Endodermal cell (in vitro differentiated cells): ENCODE data around the gene AGBL1. TPM values are rescaled to one million over a fixed set of nuclear protein-coding genes. Genes with fewer than 3 reads are reported as not detected.

ENCODE experiments used
- DNase-seq: peaks from one replicate; pipeline ENCODE4 v3.0.0-alpha.2; 2017
- H3K27ac ChIP-seq: 2 replicates; pipeline ENCODE4 v1.5.1; 2013; ENCODE audit warnings: mild to moderate bottlenecking, low read depth, low read length, moderate library complexity
- H3K27me3 ChIP-seq: 2 replicates; pipeline ENCODE4 v1.6.1; 2013; ENCODE audit warnings: mild to moderate bottlenecking, low read length, moderate library complexity; ENCODE audit not compliant: insufficient read depth, control insufficient read depth, poor library complexity, severe bottlenecking
- H3K36me3 ChIP-seq: 2 replicates; pipeline ENCODE4 v1.7.0; 2013; ENCODE audit warnings: mild to moderate bottlenecking, low read length, moderate library complexity; ENCODE audit not compliant: control insufficient read depth, insufficient read depth
- H3K4me1 ChIP-seq: one replicate; pipeline ENCODE4 v1.7.0; 2013; ENCODE audit warnings: low read length; ENCODE audit not compliant: control insufficient read depth, insufficient read depth
- H3K4me3 ChIP-seq: 2 replicates; pipeline ENCODE4 v1.5.1; 2013; ENCODE audit warnings: mild to moderate bottlenecking, low read length, moderate library complexity
- H3K9ac ChIP-seq: 2 replicates; pipeline ENCODE4 v1.6.1; 2013; ENCODE audit warnings: mild to moderate bottlenecking, low read length, moderate library complexity; ENCODE audit not compliant: poor library complexity, severe bottlenecking; ENCODE audit errors: extremely low read depth
- H3K9me3 ChIP-seq: 2 replicates; pipeline ENCODE4 v1.6.1; 2013; ENCODE audit warnings: mild to moderate bottlenecking, low read length, moderate library complexity; ENCODE audit not compliant: control insufficient read depth
- H3K27ac Mint-ChIP-seq: 2 replicates; pipeline ENCODE4 v1.8.0; 2020; ENCODE audit warnings: mixed read lengths
- H3K27me3 Mint-ChIP-seq: 2 replicates; pipeline ENCODE4 v1.8.0; 2021; ENCODE audit warnings: mild to moderate bottlenecking, mixed read lengths; ENCODE audit not compliant: insufficient read depth
- H3K36me3 Mint-ChIP-seq: 2 replicates; pipeline ENCODE4 v1.8.0; 2020; ENCODE audit warnings: low read depth, mixed read lengths
- H3K4me1 Mint-ChIP-seq: 2 replicates; pipeline ENCODE4 v1.8.0; 2020; ENCODE audit warnings: mixed read lengths
- H3K4me3 Mint-ChIP-seq: 2 replicates; pipeline ENCODE4 v1.8.0; 2020; ENCODE audit warnings: mild to moderate bottlenecking, moderate library complexity, mixed read lengths
- H3K9me3 Mint-ChIP-seq: 2 replicates; pipeline ENCODE4 v1.8.0; 2020; ENCODE audit warnings: mild to moderate bottlenecking, mixed read lengths
- CTCF ChIP-seq: fragments of 200-600 bp; sonication (generic); conservative IDR thresholded peaks from 2 replicates; pipeline ENCODE4 v1.5.0; 2021; ENCODE audit warnings: antibody characterized with exemption, mild to moderate bottlenecking
- WGBS, 2 experiments: methylation state at CpG; one replicate each; pipeline versions ENCODE4 v1.1.5 to v1.1.7; 2013; ENCODE audit warnings: missing lambda C conversion rate in 2 of 2, mixed read lengths in 1 of 2; ENCODE audit not compliant: insufficient coverage in 1 of 2, insufficient read length in 1 of 2; 5-methylcytosine and 5-hydroxymethylcytosine counted together
- total RNA-seq, 2 donors: library from RNA; stranded (reverse); fragmentation: NEBNext Ultra II Directional in 1 of 2; extraction: Animal tissue kit (Norgen Biotek cat#: 25700) in 1 of 2; gene quantifications; 2 replicates in 1 of 2; 3 replicates in 1 of 2; pipeline ENCODE4 v1.2.1, GENCODE V29; 2021

Gene AGBL1
- total RNA-seq, 2 donors from 2014 or later: 0.07 to 0.11 TPM

GRCh38 chr15:86833595-86833994 is 753.9 kb downstream of the AGBL1 start:
- Mint-ChIP-seq H3K27ac (no peak overlapping the region), H3K27me3 (no peaks in the 10 kb centered on the region), H3K36me3 (no peaks in the 10 kb centered on the region), H3K4me3 (no peak overlapping the region), H3K9me3 (no peaks in the 10 kb centered on the region), H3K4me1 (peaks cover 7% of the 10 kb centered on the region)
- DNase-seq: no peak
- no peak overlapping the region for H3K4me3 ChIP-seq
- H3K4me1 ChIP-seq: no peaks in the 10 kb centered on the region
- H3K27me3 ChIP-seq: no peaks in the 10 kb centered on the region
- WGBS, 2 experiments: 89 to 95% methylated on average over 2 of the region's 2 CpGs
- TF ChIP-seq CTCF: no peak
- no peaks in the 10 kb centered on the region for H3K36me3 ChIP-seq
- H3K9me3 ChIP-seq: no peaks in the 10 kb centered on the region
- H3K27ac ChIP-seq: no peak overlapping the region
- no peak overlapping the region for H3K9ac ChIP-seq

- Mint-ChIP-seq H3K27ac (no peak overlapping the region), H3K4me1 (peaks cover 2% of the 10 kb centered on the region), H3K9me3 (no peaks in the 10 kb centered on the region), H3K36me3 (no peaks in the 10 kb centered on the region), H3K27me3 (no peaks in the 10 kb centered on the region), H3K4me3 (no peak overlapping the region)
- WGBS, 2 experiments: 87 to 88% methylated on average over 6 to 7 of the region's 7 CpGs
- DNase-seq: no peak
- no peak overlapping the region for H3K4me3 ChIP-seq
- TF ChIP-seq CTCF: no peak
- H3K27ac ChIP-seq: no peak overlapping the region
- H3K27me3 ChIP-seq: no peaks in the 10 kb centered on the region
- no peaks in the 10 kb centered on the region for H3K36me3 ChIP-seq
- no peaks in the 10 kb centered on the region for H3K4me1 ChIP-seq
- no peaks in the 10 kb centered on the region for H3K9me3 ChIP-seq
- H3K9ac ChIP-seq: no peak overlapping the region
Observed at GRCh38 chr15:86834115-86834863, 754.6 kb downstream of the AGBL1 start.

- Histone ChIP-seq H3K4me1 (no peaks in the 10 kb centered on the region), H3K4me3 (no peak overlapping the region), H3K27ac (no peak overlapping the region), H3K27me3 (no peaks in the 10 kb centered on the region), H3K36me3 (no peaks in the 10 kb centered on the region), H3K9me3 (no peaks in the 10 kb centered on the region), H3K9ac (no peak overlapping the region)
- Mint-ChIP-seq H3K27ac (no peak overlapping the region), H3K4me1 (no peaks in the 10 kb centered on the region), H3K27me3 (no peaks in the 10 kb centered on the region), H3K4me3 (no peak overlapping the region), H3K36me3 (no peaks in the 10 kb centered on the region), H3K9me3 (no peaks in the 10 kb centered on the region)
- 69 to 92% methylated on average over 3 to 4 of the region's 4 CpGs for WGBS, 2 experiments
- TF ChIP-seq CTCF: no peak
- DNase-seq: no peak
Observed at GRCh38 chr15:86837294-86838061, 757.8 kb downstream of the AGBL1 start.
